KBM-7 (cell line): Measurements from ENCODE around the gene SV2B.
"Not testable (repeated sequence)": the region's sequence is repeated elsewhere in the genome, so short reads cannot be mapped to it uniquely, and the experiment has no call there.

ENCODE experiments used
- DNase-seq: peaks from one replicate; pipeline ENCODE4 v3.0.0-alpha.2; 2015
- in situ Hi-C: fragments of 300-500 bp; cut with MboI; formaldehyde crosslinking; loops from 2 replicates; pipeline ENCODE4 v1.14.3; 2020; ENCODE audit warnings: low sequenced_read_pairs, low pct_unique_long_range_greater_than_20kb, mixed read lengths

The SV2B gene

GRCh38 chr15:91099995-91100813 lies at the start of gene SV2B:
TSS of gene SV2B (plus strand) at chr15:91100257. CDS start at chr15:91226264, 126,007 bp downstream.
- in situ Hi-C loops = no loop called here
- DNase-seq = peak; percentile 29

DNA sequence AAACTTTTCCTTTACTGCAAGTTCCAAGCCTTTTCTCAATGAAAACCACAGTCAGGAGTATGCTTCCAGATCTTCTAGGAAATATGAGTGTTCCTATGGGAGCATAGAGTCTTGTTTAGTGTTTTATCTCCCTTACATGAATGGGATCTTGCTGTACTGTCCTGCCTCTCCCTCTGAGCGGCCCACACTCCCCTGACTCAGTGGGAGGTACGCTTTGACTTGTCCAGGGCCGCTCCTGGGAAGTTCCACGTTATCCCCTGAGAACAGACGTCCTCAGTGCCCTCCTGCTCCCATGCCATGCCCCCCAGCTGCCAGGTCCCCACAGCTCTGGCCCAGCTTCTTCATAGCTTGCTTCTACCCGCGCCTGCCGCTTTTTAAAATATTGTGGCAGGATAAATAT lies 48.8 kb upstream of the SV2B start:
- no peak for DNase-seq
- in situ Hi-C loops = loop anchor here (10.0 kb wide), 1 partner anchor 224 kb away; no protein-coding TSS in a partner anchor

DNA sequence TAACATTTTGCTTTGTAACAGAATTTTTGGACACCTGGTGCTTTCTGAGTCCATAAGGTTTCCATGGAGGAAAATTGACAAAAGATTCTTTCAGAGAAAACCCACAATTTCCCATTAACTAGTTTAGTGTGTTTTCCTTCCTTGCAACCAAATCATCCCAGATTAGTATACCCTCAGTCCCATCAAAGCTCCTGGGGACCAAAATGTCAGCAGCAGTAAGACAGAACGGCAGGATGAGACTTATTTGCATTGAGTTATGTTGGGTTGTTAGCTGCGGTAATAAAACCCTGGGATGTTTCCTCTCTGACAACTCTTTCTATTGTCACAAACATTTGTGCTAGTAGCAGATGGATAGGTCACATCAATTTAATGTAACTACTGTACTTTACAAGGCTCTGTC lies 45.2 kb upstream of the SV2B start:
- no peak for DNase-seq
- in situ Hi-C loops = loop anchor here (10.0 kb wide), 1 partner anchor 220 kb away; no protein-coding TSS in a partner anchor

DNA sequence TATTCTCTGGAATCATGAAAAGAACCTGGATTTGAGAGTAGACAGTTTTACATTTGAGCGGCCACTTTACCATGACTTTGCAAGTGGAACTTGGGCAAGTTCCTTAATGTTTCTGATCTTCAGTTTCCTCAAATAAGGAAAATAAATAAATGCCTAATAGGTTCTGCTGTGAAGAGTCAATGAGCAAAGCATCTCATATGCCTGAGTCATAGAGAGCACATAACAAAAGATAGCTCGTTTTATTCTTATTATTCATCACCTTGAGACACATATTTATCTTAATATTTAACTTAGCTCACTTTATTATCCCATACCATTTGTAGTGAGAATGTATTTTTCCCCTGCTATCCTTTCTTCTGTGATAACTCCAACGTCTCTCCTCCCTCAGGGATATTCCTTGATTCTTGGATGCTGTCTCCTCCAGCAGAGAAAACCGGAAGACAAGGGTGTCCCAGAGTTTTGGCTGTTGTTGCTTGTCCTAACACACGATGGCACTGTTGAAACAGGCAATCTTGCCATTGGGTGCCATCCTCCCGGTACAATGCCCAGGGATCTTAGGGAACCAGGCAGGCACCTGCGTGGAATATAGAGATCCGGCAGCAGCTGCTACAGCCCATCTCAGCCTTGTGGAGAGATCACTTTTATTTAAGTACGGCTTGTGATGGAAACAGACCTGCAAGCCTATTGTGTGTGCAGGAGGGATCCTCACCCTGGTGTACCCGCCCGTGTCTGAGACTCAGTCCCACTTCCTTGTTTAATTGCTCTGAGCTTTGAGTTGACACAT lies 44.3 kb upstream of the SV2B start:
- in situ Hi-C loops = loop anchor here (10.0 kb wide), 1 partner anchor 219 kb away; no protein-coding TSS in a partner anchor
- peak; percentile 77 for DNase-seq

DNA sequence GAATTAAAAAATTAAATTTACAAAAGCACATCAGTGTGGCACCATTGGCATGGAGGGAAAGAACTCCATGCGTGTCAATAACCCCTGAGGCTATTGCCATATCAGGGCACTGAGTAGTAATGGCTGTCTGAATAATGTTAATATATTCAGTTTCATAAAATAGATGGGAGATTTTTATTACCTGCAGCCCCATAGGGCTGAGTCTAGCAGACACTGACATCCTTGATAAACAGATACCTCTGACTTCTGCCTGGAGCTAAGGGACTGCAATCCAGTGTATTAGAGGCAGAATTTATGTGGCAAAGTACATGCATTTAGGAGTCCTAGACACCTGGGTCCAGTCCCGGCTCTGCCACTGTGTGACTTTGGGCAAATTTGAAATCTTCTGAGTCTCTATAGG lies 38.8 kb upstream of the SV2B start:
- no peak for DNase-seq
- in situ Hi-C loops = no loop called here

DNA sequence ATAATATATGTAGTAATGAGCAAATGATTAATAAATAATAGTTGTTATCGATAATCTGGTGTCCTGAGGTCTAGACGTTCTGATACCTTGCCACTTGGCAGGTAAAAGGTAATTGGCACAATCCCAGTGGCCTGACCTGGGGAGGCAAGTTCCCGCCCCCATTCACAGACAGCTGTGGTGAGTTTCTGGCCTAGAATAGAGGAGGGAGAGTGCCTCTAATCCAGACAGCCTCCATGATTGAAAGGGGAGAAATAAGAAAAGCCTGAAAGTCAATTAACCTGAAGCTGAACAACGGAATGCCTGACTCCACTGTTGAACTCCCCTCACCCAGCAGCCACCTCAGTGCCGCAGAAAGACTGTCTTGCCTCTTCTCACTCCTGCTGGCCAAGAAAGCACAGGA lies 38.1 kb upstream of the SV2B start:
- no peak for DNase-seq
- in situ Hi-C loops = no loop called here

DNA sequence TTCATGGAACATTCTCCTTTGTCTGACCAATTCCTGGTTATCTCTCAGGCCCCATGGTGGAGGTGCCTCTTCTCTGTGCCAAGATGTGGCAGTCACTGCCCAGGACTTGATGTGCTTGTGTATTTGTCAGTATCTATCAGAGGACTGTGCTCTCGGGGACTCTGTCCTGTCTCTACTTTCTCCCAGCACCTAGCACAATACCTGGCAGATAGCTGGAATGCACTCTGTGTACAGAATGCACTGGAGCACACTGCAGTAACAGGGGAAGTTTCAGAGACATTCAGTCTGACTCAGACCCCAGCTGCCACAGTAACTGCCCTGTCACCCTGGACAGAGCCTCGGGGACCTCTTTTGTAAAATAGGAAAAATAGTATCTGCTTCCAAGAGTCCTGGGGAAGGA lies 34.6 kb upstream of the SV2B start:
- in situ Hi-C loops = no loop called here
- no peak for DNase-seq

GRCh38 chr15:91067036-91067435 lies 33.0 kb upstream of the SV2B start:
- in situ Hi-C loops = no loop called here
- no peak for DNase-seq

DNA sequence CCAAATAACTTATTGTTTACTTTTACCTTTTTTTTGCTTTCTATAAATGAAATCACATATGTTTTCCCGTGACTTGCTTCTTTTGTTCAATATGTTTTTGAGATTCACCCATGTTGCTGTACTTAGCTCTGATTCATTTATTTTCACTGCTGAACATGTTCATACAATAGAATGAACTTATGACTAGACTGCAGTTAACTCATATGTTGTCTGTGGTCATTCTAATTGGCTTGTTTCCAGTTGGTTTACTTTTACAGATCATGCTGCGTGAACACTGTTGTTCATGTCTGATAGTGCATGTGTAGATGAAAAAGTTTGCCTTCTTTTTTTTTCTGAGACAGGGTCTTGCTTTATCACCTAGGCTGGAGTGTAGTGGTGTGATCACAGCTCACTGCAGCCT lies 31.6 kb upstream of the SV2B start:
- DNase-seq = no peak
- in situ Hi-C loops = no loop called here

GRCh38 chr15:91068966-91069365 lies 31.1 kb upstream of the SV2B start:
- in situ Hi-C loops = no loop called here
- DNase-seq = no peak

DNA sequence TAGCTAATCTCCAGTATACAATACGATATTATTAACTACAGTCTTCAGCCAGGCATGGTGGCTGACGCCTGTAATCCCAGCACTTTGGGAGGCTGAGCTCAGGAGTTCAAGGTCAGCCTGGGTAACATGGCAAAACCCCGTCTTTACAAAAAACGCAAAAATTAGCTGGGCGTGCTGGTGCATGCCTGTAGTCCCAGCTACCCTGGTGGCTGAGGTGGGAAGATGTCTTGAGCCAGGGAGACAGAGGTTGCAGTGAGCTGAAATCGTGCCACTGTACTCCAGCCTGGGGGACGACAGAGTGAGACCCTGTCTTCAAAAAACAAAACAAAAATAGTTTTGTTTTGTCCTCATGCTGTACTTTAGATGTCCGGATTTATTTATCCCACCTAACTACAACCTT lies 29.2 kb upstream of the SV2B start:
- in situ Hi-C loops = no loop called here
- no peak for DNase-seq

- DNase-seq = peak; percentile 37
- in situ Hi-C loops = no loop called here
These were observed 27.9 kb upstream of the SV2B start for GRCh38 chr15:91072161-91072560.

DNA sequence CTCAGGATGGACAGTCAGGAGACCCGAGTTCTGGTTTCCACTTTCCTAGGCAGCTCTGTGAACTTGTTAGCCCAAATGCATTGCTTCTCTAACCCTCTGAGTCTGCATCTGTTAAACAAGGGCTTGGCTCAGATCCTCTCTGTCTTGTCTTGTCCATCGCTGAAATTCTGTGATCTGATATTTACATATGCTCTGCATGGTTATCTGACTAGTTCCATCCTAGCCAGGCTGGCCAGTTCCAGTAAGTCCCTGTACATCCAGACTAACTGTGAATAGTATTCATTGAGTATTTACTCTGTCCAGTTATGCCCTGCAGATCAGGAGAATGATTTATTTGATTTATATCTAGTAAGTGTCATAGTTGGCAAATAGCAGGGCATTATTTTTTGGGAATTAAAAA lies 27.0 kb upstream of the SV2B start:
- in situ Hi-C loops = no loop called here
- DNase-seq = no peak

- DNase-seq = no peak
- in situ Hi-C loops = no loop called here
These were observed 26.3 kb upstream of the SV2B start for GRCh38 chr15:91073768-91074167.

- DNase-seq = no peak
- in situ Hi-C loops = no loop called here
These were observed 24.3 kb upstream of the SV2B start for GRCh38 chr15:91075739-91076138.

DNA sequence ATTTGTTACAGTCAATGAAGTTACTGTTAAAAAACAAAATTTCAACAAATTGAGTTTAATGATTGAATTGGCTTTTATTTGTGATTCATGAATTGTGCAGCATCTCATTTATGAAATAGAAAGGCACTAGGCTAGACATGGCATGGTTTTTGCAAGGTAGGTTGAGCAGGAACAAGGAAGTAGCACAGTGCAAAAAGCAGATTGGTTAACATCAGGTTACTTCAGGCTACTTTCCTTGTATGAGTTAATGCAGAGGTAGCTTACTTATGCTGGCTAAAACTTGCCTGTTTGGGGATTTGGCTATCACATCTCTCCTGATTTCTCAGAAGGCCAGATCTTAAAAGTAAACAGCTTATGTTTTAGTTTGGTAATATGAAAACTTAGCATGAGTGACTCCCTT lies 23.0 kb upstream of the SV2B start:
- no peak for DNase-seq
- in situ Hi-C loops = no loop called here

GRCh38 chr15:91093866-91094265 lies 6.2 kb upstream of the SV2B start:
- DNase-seq, in situ Hi-C loops: not testable (repeated sequence)

- DNase-seq = no peak
- in situ Hi-C loops = no loop called here
These were observed 1.6 kb upstream of the SV2B start for GRCh38 chr15:91098451-91098850.

- DNase-seq = peak; percentile 52
- in situ Hi-C loops = no loop called here
These were observed 452 bp upstream of the SV2B start for GRCh38 chr15:91099616-91099994.

GRCh38 chr15:91100814-91101607 lies 954 bp downstream of the SV2B start:
- in situ Hi-C loops = no loop called here
- DNase-seq = no peak
